Measurements from ENCODE around the gene SKIC2. TPM values are rescaled to one million over a fixed set of nuclear protein-coding genes. Genes with fewer than 3 reads are reported as not detected.
"Not testable (repeated sequence)": the region's sequence is repeated elsewhere in the genome, so short reads cannot be mapped to it uniquely, and the experiment has no call there.

The SKIC2 gene
- total and polyA plus RNA-seq, 2 of the 8 experiments (the other 6 are each of a cell fraction or from before 2014, with no cell fraction given) = 42.1 to 59.7 TPM

DNA sequence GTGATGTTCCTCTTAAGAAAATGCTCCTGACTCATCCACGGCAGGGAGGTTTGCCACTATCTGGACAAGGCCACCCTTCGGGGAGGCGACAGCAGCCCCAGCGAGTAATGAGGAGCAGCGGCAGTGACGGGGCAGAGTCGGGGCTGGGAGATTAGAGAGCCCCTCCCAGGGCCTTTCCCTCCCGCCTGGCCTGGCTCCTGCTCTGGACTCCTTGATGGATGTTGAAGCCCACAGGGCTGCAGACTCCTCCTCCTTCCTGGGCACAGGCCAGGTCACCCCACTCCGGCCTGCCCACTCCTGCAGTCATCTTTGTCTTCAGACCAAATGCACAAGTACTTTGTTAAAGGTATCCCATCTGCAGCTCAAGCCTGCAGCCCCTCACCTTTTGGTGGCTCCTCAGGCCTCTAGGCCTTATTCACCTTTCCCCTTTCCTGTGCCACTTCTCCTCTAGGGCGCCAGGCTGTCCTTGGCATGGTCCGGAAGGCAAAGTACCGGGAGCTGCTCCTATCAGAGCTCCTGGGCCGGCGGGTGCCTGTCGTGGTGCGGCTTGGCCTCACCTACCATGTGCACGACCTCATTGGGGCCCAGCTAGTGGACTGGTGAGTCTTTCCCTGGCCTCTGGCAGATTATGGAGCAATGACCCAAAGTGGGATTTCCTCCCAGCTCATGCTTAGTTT lies 54.1 kb downstream of the SKIC2 start:
- H3K4me3 ChIP-seq (ENCODE audit: extremely low read depth in 1 of 4, insufficient read depth in 2 of 4, low read depth in 3 of 4, low read length in 4 of 4); CTCF ChIA-PET (ENCODE audit: partially characterized antibody); POLR2A ChIA-PET (ENCODE audit: partially characterized antibody): not testable (repeated sequence)

DNA sequence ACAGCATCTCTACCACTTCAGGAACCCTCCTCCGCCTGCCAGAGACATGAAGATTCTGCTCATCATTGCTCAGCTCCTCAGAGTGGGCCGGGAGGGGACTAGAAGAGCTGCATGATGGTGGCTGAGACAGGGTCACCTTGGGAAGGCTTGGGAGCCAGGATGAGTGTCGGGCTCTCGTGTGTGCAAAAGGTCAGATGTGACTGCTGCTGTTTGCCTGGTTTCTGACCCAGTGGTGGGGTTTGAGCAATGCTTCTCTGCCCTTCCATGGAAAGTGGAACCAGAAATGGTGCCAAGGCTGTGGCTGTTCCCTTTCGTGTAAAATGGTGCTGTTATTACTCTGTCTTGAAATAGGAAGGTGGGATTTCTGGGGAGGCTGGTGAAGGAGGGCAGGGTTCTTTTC lies 54.8 kb downstream of the SKIC2 start:
- not testable (repeated sequence) for H3K27ac ChIP-seq (ENCODE audit: low read depth, low read length); H2AK5ac ChIP-seq (ENCODE audit: low read depth, low read length)

More for the DNA sequence above, 54.1 kb downstream of the SKIC2 start:
- WGBS, 2 experiments (ENCODE audit: extremely low coverage in 1 of 2, insufficient coverage in 1 of 2, insufficient read length in 1 of 2, insufficient replicate concordance in 2 of 2, low coverage in 1 of 2, low lambda C conversion rate in 2 of 2, missing lambda C conversion rate in 1 of 2) = no CpG with 5 or more reads among the region's 17 CpGs
- H3K36me3 ChIP-seq (ENCODE audit: control insufficient read depth in 2 of 4, insufficient read depth in 4 of 4, low read length in 3 of 4); H3K79me1 ChIP-seq (ENCODE audit: low read depth, low read length); H2BK5ac ChIP-seq (ENCODE audit: low read depth, low read length); H2BK20ac ChIP-seq (ENCODE audit: low read length); H2BK12ac ChIP-seq (ENCODE audit: low read depth, low read length); H2BK120ac ChIP-seq (replicated peaks; ENCODE audit: low read depth, low read length); H4K5ac ChIP-seq (ENCODE audit: insufficient read length, low read depth, low read length); H3K9ac ChIP-seq (replicated peaks in 1 of 4; ENCODE audit: extremely low read depth in 1 of 4, low read depth in 3 of 4, low read length in 3 of 4); H3K18ac ChIP-seq (ENCODE audit: extremely low read depth, low read length); H3K9me3 ChIP-seq (ENCODE audit: insufficient read depth in 2 of 2, low read depth in 1 of 2, low read length in 1 of 2); FAIRE-seq; H2BK15ac ChIP-seq (ENCODE audit: low read length); H3K4me2 ChIP-seq (ENCODE audit: insufficient read depth in 1 of 2, low read depth in 2 of 2, low read length in 2 of 2); H2AK5ac ChIP-seq (ENCODE audit: low read depth, low read length); H3K23me2 ChIP-seq (ENCODE audit: low read depth, low read length); H3K27me3 ChIP-seq (replicated peaks in 1 of 4; ENCODE audit: control insufficient read depth in 3 of 4, extremely low read depth in 1 of 4, insufficient read depth in 3 of 4, low read length in 3 of 4); H3K14ac ChIP-seq (ENCODE audit: insufficient read length); H3K79me2 ChIP-seq (ENCODE audit: control insufficient read depth in 1 of 2, insufficient read depth in 2 of 2, low read length in 2 of 2); H3K4me1 ChIP-seq (replicated peaks in 1 of 4; ENCODE audit: control insufficient read depth in 3 of 4, insufficient read depth in 4 of 4, low read length in 3 of 4); H3K4ac ChIP-seq (replicated peaks; ENCODE audit: insufficient read length, low read depth, low read length); H3K23ac ChIP-seq (ENCODE audit: insufficient read length); H3K56ac ChIP-seq (replicated peaks; ENCODE audit: insufficient read length, low read depth, low read length); H4K8ac ChIP-seq (ENCODE audit: extremely low read depth, insufficient read depth, low read length); H2AFZ ChIP-seq (ENCODE audit: low read length); H3K27ac ChIP-seq (ENCODE audit: low read depth, low read length); H4K91ac ChIP-seq (replicated peaks; ENCODE audit: insufficient read length, low read length); H4K20me1 ChIP-seq (replicated peaks in 1 of 2; ENCODE audit: control insufficient read depth in 1 of 2, insufficient read depth in 2 of 2, low read length in 2 of 2): not testable (repeated sequence)
- peak in 1 of 2 experiments; percentile 20 for DNase-seq (ENCODE audit: low read depth in 1 of 2, low spot score in 2 of 2)

More for the DNA sequence above, 54.8 kb downstream of the SKIC2 start:
- H4K8ac ChIP-seq (ENCODE audit: extremely low read depth, insufficient read depth, low read length); H3K18ac ChIP-seq (ENCODE audit: extremely low read depth, low read length); H3K9ac ChIP-seq (replicated peaks in 1 of 4; ENCODE audit: extremely low read depth in 1 of 4, low read depth in 3 of 4, low read length in 3 of 4); H4K91ac ChIP-seq (replicated peaks; ENCODE audit: insufficient read length, low read length); H3K4me1 ChIP-seq (replicated peaks in 1 of 4; ENCODE audit: control insufficient read depth in 3 of 4, insufficient read depth in 4 of 4, low read length in 3 of 4); H4K20me1 ChIP-seq (replicated peaks in 1 of 2; ENCODE audit: control insufficient read depth in 1 of 2, insufficient read depth in 2 of 2, low read length in 2 of 2); H3K23ac ChIP-seq (ENCODE audit: insufficient read length); H2BK15ac ChIP-seq (ENCODE audit: low read length); CTCF ChIA-PET (ENCODE audit: partially characterized antibody); H2AFZ ChIP-seq (ENCODE audit: low read length); H3K4me2 ChIP-seq (ENCODE audit: insufficient read depth in 1 of 2, low read depth in 2 of 2, low read length in 2 of 2); H3K56ac ChIP-seq (replicated peaks; ENCODE audit: insufficient read length, low read depth, low read length); FAIRE-seq; H3K4ac ChIP-seq (replicated peaks; ENCODE audit: insufficient read length, low read depth, low read length); H3K9me3 ChIP-seq (ENCODE audit: insufficient read depth in 2 of 2, low read depth in 1 of 2, low read length in 1 of 2); H3K79me1 ChIP-seq (ENCODE audit: low read depth, low read length); H2BK20ac ChIP-seq (ENCODE audit: low read length); H3K79me2 ChIP-seq (ENCODE audit: control insufficient read depth in 1 of 2, insufficient read depth in 2 of 2, low read length in 2 of 2); H2BK12ac ChIP-seq (ENCODE audit: low read depth, low read length); H4K5ac ChIP-seq (ENCODE audit: insufficient read length, low read depth, low read length); POLR2A ChIA-PET (ENCODE audit: partially characterized antibody); H2BK5ac ChIP-seq (ENCODE audit: low read depth, low read length); H3K23me2 ChIP-seq (ENCODE audit: low read depth, low read length); H3K14ac ChIP-seq (ENCODE audit: insufficient read length); H3K27me3 ChIP-seq (replicated peaks in 1 of 4; ENCODE audit: control insufficient read depth in 3 of 4, extremely low read depth in 1 of 4, insufficient read depth in 3 of 4, low read length in 3 of 4); H3K4me3 ChIP-seq (ENCODE audit: extremely low read depth in 1 of 4, insufficient read depth in 2 of 4, low read depth in 3 of 4, low read length in 4 of 4); H2BK120ac ChIP-seq (replicated peaks; ENCODE audit: low read depth, low read length); DNase-seq (ENCODE audit: low read depth in 1 of 2, low spot score in 2 of 2); H3K36me3 ChIP-seq (ENCODE audit: control insufficient read depth in 2 of 4, insufficient read depth in 4 of 4, low read length in 3 of 4): not testable (repeated sequence)
- no CpG with 5 or more reads among the region's 5 CpGs for WGBS, 2 experiments (ENCODE audit: extremely low coverage in 1 of 2, insufficient coverage in 1 of 2, insufficient read length in 1 of 2, insufficient replicate concordance in 2 of 2, low coverage in 1 of 2, low lambda C conversion rate in 2 of 2, missing lambda C conversion rate in 1 of 2)
